Measurements from ENCODE around the gene BCAT1. TPM values are rescaled to one million over a fixed set of nuclear protein-coding genes. Genes with fewer than 3 reads are reported as not detected.
"Not testable (repeated sequence)": the region's sequence is repeated elsewhere in the genome, so short reads cannot be mapped to it uniquely, and the experiment has no call there.

The BCAT1 gene
- total RNA-seq, 1 donor = 453 TPM

DNA sequence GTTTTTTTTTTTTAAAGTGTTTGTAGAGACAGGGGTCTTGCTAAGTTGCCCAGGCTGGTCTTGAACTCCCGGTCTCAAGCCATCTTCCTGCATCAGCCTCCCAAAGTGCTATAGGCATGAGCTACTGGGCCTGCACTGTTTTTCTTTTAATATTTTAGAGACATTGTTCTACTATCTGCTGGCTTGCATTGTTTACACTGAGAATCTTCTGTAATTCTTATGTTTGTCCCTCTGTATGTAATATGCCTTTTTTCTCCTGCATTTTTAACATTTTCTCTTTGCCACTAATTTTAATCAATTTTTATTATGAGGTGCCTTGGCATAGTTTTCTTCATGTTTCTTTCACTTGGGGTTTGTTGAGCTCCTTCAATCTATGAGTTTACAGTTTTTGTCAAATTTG is 15.4 kb upstream of the BCAT1 start:
- no peak overlapping the region for H3K4me3 ChIP-seq (ENCODE audit: low read depth, low read length)
- no peak for TF ChIP-seq CTCF (IDR thresholded peaks at IDR 0.05; ENCODE audit: insufficient read depth, low read length)
- DNase-seq (ENCODE audit: low read depth) = no peak

DNA sequence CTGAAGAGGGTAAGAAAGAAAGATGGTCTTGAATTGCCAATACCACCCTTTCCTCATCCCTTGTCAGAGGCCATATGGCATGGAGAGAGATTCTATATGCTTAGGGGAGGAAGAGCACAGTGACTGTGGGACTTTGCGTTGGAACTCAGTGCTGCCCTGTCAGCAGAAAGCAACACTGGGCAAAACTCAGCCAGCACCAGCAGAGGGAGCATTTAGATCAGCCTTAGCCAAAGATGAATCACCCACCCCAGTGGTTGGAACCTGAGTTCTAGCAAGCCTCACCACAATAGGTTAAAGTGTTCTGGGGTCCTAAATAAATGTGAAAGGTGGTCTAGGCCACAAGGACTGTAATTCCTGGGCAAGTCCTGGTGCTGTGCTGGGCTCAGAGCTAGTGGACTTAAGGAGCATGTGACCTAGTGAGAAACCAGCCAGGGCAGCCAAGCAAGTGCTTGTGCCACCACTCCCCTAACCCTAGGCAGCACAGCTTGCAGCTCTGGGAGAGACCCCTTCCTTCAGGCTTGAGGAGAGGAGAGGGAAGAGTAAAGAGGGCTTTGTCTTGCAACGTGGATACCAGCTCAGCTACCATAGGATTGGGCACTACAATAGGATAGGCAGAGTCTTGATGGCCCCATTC is 11.4 kb upstream of the BCAT1 start:
- TF ChIP-seq CTCF (IDR thresholded peaks at IDR 0.05; ENCODE audit: insufficient read depth, low read length) = peak; percentile 84
- DNase-seq (ENCODE audit: low read depth) = peak; percentile 69
- H3K4me3 ChIP-seq (ENCODE audit: low read depth, low read length) = no peak overlapping the region

- not testable (repeated sequence) for H3K4me3 ChIP-seq (ENCODE audit: low read depth, low read length); DNase-seq (ENCODE audit: low read depth)
These were observed 7.5 kb upstream of the BCAT1 start for GRCh38 chr12:24956351-24956750.

GRCh38 chr12:24955853-24956252 is 7.0 kb upstream of the BCAT1 start:
- no peak for TF ChIP-seq CTCF (IDR thresholded peaks at IDR 0.05; ENCODE audit: insufficient read depth, low read length)
- DNase-seq (ENCODE audit: low read depth) = no peak
- H3K4me3 ChIP-seq (ENCODE audit: low read depth, low read length) = no peak overlapping the region

GRCh38 chr12:24955389-24955788 is 6.5 kb upstream of the BCAT1 start:
- no peak for DNase-seq (ENCODE audit: low read depth)
- no peak for TF ChIP-seq CTCF (IDR thresholded peaks at IDR 0.05; ENCODE audit: insufficient read depth, low read length)
- no peak overlapping the region for H3K4me3 ChIP-seq (ENCODE audit: low read depth, low read length)

- DNase-seq (ENCODE audit: low read depth) = peak; percentile 26
- H3K4me3 ChIP-seq (ENCODE audit: low read depth, low read length) = no peak overlapping the region
- no peak for TF ChIP-seq CTCF (IDR thresholded peaks at IDR 0.05; ENCODE audit: insufficient read depth, low read length)
These were observed 5.4 kb upstream of the BCAT1 start for GRCh38 chr12:24954261-24954660.

DNA sequence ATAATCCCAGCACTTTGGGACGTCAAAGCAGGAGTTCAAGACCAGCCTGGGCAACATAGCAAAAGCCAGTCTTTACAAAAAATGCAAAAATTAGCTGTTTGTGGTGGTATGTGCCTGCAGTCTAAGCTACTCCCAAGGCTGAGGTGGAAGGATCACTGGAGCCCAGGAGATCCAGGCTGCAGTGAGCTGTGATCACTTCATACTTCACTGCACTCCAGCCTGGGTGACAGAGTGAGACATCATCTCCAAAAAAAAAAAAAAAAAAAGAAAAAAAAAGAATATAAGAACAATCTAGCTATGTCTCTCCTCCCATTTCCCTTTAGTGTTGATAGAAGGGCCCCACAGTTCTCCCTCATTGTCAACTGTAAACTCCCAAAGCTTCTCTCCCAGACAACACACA is 3.5 kb upstream of the BCAT1 start:
- H3K4me3 ChIP-seq (ENCODE audit: low read depth, low read length) = no peak overlapping the region
- no peak for DNase-seq (ENCODE audit: low read depth)
- no peak for TF ChIP-seq CTCF (IDR thresholded peaks at IDR 0.05; ENCODE audit: insufficient read depth, low read length)
